ENCODE data around the gene MKRN2OS. TPM values are rescaled to one million over a fixed set of nuclear protein-coding genes. Genes with fewer than 3 reads are reported as not detected.

The MKRN2OS gene
- polyA plus RNA-seq, 1 donor (not counting 4 experiments of a cell fraction or from before 2014, with no cell fraction given), result 4.0 TPM

DNA sequence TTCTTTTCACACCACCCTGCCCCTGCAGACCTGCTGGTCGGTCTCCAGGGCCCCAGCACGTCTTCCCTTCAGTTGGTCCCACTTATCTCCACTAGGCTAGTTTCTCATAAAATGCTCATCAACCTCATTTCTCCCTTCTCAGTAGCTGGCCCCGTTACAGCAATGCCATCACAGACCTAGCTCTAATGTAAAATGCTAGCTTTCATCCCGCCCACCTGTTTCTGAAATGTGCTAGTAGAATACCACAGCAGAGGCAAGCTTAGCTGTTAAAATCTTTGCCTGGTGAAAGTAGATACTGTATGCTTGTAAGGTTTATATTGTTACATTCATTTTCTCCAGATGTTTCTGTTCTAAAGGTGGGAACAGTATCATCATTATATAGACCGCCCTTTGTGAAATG is 13.1 kb downstream of the MKRN2OS start:
- Histone ChIP-seq H3K27me3 (ENCODE audit: control insufficient read depth, extremely low read depth, insufficient read depth, low read length) (no peaks in the 10 kb centered on the region), H3K79me2 (ENCODE audit: control insufficient read depth, insufficient read depth, low read length) (no peaks in the 10 kb centered on the region), H3K9me3 (ENCODE audit: control insufficient read depth, low read depth, low read length) (no peaks in the 10 kb centered on the region), H3K9ac (ENCODE audit: control insufficient read depth, extremely low read depth, insufficient read depth, low read length) (no peak overlapping the region), H2AFZ (ENCODE audit: control insufficient read depth, low read length) (no peak overlapping the region), H3K27ac (ENCODE audit: control insufficient read depth, insufficient read depth, low read length) (no peak overlapping the region), H3K4me3 (ENCODE audit: control insufficient read depth in 2 of 3, extremely low read depth in 1 of 3, insufficient read depth in 2 of 3, low read depth in 1 of 3, low read length in 3 of 3) (no peak overlapping the region), H4K20me1 (ENCODE audit: control insufficient read depth, extremely low read depth, insufficient read depth, low read length) (no peaks in the 10 kb centered on the region), H3K4me1 (ENCODE audit: control insufficient read depth, extremely low read depth, insufficient read depth, low read length) (peaks cover 7% of the 10 kb centered on the region), H3K9me1 (ENCODE audit: control insufficient read depth, extremely low read depth, insufficient read depth, low read length) (no peaks in the 10 kb centered on the region), H3K4me2 (ENCODE audit: control insufficient read depth, extremely low read depth, insufficient read depth, low read depth, low read length) (no peak overlapping the region), H3K36me3 (ENCODE audit: control insufficient read depth in 2 of 2, extremely low read depth in 1 of 2, insufficient read depth in 2 of 2, low read length in 2 of 2) (peaks cover 12 to 19% of the 10 kb centered on the region in 2 experiments)
- FAIRE-seq, result no peak
- no peak for DNase-seq (ENCODE audit: low read depth, low spot score)
- TF ChIP-seq, protein P1, sequence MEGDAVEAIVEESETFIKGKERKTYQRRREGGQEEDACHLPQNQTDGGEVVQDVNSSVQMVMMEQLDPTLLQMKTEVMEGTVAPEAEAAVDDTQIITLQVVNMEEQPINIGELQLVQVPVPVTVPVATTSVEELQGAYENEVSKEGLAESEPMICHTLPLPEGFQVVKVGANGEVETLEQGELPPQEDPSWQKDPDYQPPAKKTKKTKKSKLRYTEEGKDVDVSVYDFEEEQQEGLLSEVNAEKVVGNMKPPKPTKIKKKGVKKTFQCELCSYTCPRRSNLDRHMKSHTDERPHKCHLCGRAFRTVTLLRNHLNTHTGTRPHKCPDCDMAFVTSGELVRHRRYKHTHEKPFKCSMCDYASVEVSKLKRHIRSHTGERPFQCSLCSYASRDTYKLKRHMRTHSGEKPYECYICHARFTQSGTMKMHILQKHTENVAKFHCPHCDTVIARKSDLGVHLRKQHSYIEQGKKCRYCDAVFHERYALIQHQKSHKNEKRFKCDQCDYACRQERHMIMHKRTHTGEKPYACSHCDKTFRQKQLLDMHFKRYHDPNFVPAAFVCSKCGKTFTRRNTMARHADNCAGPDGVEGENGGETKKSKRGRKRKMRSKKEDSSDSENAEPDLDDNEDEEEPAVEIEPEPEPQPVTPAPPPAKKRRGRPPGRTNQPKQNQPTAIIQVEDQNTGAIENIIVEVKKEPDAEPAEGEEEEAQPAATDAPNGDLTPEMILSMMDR (optimal IDR thresholded peaks at IDR 0.05 in 1 of 3, IDR thresholded peaks at IDR 0.05 in 1 of 3, conservative IDR thresholded peaks at IDR 0.05 in 1 of 3; ENCODE audit: extremely low read depth in 1 of 3, insufficient read depth in 2 of 3, low read length in 3 of 3), result no peak
- no peak for TF ChIP-seq EZH2 (IDR thresholded peaks at IDR 0.05; ENCODE audit: low read length)
- dilution Hi-C loops (cut with MboI; ENCODE audit: extremely low pct_ligation_motif_present, low sequenced_read_pairs), result no loop called here

GRCh38 chr3:12527757-12528143 is 17.5 kb downstream of the MKRN2OS start:
- dilution Hi-C loops (cut with MboI; ENCODE audit: extremely low pct_ligation_motif_present, low sequenced_read_pairs), result no loop called here

More at GRCh38 chr3:12527757-12528143, 17.5 kb downstream of the MKRN2OS start:
- Histone ChIP-seq H3K4me3 (ENCODE audit: control insufficient read depth in 2 of 3, extremely low read depth in 1 of 3, insufficient read depth in 2 of 3, low read depth in 1 of 3, low read length in 3 of 3) (no peak overlapping the region), H3K9me3 (ENCODE audit: control insufficient read depth, low read depth, low read length) (no peaks in the 10 kb centered on the region), H3K27me3 (ENCODE audit: control insufficient read depth, extremely low read depth, insufficient read depth, low read length) (no peaks in the 10 kb centered on the region), H3K4me1 (ENCODE audit: control insufficient read depth, extremely low read depth, insufficient read depth, low read length) (no peaks in the 10 kb centered on the region), H3K36me3 (ENCODE audit: control insufficient read depth in 2 of 2, extremely low read depth in 1 of 2, insufficient read depth in 2 of 2, low read length in 2 of 2) (peaks cover 15 to 27% of the 10 kb centered on the region in 2 experiments), H3K4me2 (ENCODE audit: control insufficient read depth, extremely low read depth, insufficient read depth, low read depth, low read length) (no peak overlapping the region), H4K20me1 (ENCODE audit: control insufficient read depth, extremely low read depth, insufficient read depth, low read length) (no peaks in the 10 kb centered on the region), H3K9me1 (ENCODE audit: control insufficient read depth, extremely low read depth, insufficient read depth, low read length) (peaks cover under 1% of the 10 kb centered on the region), H3K9ac (ENCODE audit: control insufficient read depth, extremely low read depth, insufficient read depth, low read length) (no peak overlapping the region), H3K27ac (ENCODE audit: control insufficient read depth, insufficient read depth, low read length) (no peak overlapping the region), H3K79me2 (ENCODE audit: control insufficient read depth, insufficient read depth, low read length) (no peaks in the 10 kb centered on the region), H2AFZ (ENCODE audit: control insufficient read depth, low read length) (no peak overlapping the region)
- FAIRE-seq, result no peak
- TF ChIP-seq EZH2 (IDR thresholded peaks at IDR 0.05; ENCODE audit: low read length), result no peak
- TF ChIP-seq, protein P1 (optimal IDR thresholded peaks at IDR 0.05 in 1 of 3, IDR thresholded peaks at IDR 0.05 in 1 of 3, conservative IDR thresholded peaks at IDR 0.05 in 1 of 3; ENCODE audit: extremely low read depth in 1 of 3, insufficient read depth in 2 of 3, low read length in 3 of 3), result no peak
- no peak for DNase-seq (ENCODE audit: low read depth, low spot score)
